DND-41 (cell line): ENCODE results near the gene ENO2.

Experiments used
- CTCF ChIP-seq: IDR thresholded peaks from 2 replicates; pipeline ENCODE4 v1.5.1; 2012; ENCODE audit warnings: borderline replicate concordance, low read length, moderate library complexity, mild to moderate bottlenecking; ENCODE audit not compliant: poor library complexity, severe bottlenecking; ENCODE audit errors: extremely low read depth
- EZH2 ChIP-seq: IDR thresholded peaks from 3 replicates; pipeline ENCODE4 v1.6.1; 2012; ENCODE audit warnings: borderline replicate concordance, low read depth, mild to moderate bottlenecking, moderate library complexity, low read length, inconsistent platforms; ENCODE audit not compliant: severe bottlenecking

GRCh38 chr12:6953442-6954315 lies 39.3 kb downstream of the ENO2 start:
- no peak for TF ChIP-seq CTCF
- TF ChIP-seq EZH2 = no peak
